B cell (primary cell): Measurements from ENCODE around the gene HMGA1.

Experiments
- EZH2 ChIP-seq: IDR thresholded peaks from 2 replicates; pipeline ENCODE4 v1.6.1; 2012; ENCODE audit warnings: borderline replicate concordance, low read depth, mild to moderate bottlenecking, moderate library complexity, low read length; ENCODE audit not compliant: insufficient read depth, poor library complexity, severe bottlenecking
- TF ChIP-seq, protein P1 (sequence below): fragments of 200-600 bp; IDR thresholded peaks from one replicate; pipeline ENCODE4 v1.8.0; 2022; ENCODE audit warnings: antibody characterized with exemption, mild to moderate bottlenecking

DNA sequence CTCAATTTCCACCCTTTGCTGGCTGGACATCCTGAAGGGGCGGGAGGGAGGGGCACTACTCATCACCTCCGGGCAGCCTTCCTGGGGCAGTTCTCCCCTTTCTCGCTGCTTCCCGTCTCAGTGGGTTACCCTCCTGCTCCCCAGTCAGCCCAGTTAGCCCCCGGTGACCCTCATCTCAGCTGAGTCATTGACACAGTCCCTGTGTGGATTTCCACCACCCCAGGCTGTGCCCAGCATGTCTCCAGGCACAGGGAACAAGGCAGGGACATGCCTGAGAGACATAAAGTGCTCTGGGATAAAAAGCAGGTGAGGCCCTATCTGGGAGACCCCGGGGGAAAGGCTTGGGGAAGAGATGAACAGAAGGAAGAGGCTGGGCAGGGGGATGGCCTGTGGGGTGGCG lies 29.9 kb upstream of the HMGA1 start:
- TF ChIP-seq, protein P1, sequence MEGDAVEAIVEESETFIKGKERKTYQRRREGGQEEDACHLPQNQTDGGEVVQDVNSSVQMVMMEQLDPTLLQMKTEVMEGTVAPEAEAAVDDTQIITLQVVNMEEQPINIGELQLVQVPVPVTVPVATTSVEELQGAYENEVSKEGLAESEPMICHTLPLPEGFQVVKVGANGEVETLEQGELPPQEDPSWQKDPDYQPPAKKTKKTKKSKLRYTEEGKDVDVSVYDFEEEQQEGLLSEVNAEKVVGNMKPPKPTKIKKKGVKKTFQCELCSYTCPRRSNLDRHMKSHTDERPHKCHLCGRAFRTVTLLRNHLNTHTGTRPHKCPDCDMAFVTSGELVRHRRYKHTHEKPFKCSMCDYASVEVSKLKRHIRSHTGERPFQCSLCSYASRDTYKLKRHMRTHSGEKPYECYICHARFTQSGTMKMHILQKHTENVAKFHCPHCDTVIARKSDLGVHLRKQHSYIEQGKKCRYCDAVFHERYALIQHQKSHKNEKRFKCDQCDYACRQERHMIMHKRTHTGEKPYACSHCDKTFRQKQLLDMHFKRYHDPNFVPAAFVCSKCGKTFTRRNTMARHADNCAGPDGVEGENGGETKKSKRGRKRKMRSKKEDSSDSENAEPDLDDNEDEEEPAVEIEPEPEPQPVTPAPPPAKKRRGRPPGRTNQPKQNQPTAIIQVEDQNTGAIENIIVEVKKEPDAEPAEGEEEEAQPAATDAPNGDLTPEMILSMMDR: no peak
- no peak for TF ChIP-seq EZH2
